ENCODE data around the gene KCNIP4. TPM values are rescaled to one million over a fixed set of nuclear protein-coding genes. Genes with fewer than 3 reads are reported as not detected.
A peak's percentile ranks its signal among the peaks of the same experiment; 100 is the strongest.

The KCNIP4 gene
- total RNA-seq, 3 donors from 2014 or later, result 0.96 to 11.3 (median 2.4) TPM

DNA sequence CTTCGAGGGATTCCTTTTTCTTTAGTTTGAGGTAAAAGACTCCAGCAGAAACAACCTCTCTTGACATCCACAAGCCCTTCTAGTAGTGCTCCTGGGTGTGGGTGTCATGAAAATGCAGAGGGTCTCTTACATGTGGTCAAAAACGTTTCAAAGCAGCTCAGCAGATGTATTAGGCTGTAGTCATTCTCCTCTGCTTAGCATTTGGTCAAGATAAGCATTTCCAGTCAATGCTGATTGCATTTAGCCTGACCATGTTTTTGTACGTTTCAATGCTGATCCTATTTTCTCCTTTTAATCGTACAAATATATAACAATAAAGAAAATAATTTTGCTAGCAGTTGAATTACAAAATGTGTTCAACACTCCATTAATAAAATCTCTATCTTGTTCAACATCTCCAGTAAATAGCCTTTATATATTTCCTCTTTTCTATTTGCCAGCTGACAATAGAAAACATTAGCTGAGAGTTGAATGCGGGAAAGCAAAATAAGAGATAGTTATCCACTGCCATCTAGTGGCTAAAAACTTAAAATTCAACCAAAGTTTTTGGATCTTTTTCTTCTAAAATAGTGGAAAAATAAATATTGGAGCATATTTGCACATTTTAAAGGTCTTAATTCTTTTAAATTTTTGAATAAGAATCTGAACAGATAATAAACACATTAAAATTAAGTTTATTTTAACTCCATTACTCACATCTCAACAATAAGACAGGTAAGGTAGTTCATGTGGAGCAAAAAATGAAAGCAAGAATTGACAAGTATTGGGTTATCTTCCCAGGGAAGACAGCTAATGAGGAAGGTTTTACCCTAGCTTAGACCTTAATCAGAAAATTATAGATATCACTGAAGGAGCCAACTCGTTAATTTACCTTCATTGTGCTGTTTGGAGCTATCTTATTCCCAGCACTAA lies 1263.5 kb downstream of the KCNIP4 start:
- TF ChIP-seq, protein P1, sequence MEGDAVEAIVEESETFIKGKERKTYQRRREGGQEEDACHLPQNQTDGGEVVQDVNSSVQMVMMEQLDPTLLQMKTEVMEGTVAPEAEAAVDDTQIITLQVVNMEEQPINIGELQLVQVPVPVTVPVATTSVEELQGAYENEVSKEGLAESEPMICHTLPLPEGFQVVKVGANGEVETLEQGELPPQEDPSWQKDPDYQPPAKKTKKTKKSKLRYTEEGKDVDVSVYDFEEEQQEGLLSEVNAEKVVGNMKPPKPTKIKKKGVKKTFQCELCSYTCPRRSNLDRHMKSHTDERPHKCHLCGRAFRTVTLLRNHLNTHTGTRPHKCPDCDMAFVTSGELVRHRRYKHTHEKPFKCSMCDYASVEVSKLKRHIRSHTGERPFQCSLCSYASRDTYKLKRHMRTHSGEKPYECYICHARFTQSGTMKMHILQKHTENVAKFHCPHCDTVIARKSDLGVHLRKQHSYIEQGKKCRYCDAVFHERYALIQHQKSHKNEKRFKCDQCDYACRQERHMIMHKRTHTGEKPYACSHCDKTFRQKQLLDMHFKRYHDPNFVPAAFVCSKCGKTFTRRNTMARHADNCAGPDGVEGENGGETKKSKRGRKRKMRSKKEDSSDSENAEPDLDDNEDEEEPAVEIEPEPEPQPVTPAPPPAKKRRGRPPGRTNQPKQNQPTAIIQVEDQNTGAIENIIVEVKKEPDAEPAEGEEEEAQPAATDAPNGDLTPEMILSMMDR (IDR thresholded peaks at IDR 0.05), result peak; percentile 44
- DNase-seq (no peak), ATAC-seq (no peak)
- H3K4me1 ChIP-seq (ENCODE audit: low read depth), result no peaks in the 10 kb centered on the region
- H3K36me3 ChIP-seq (ENCODE audit: low read depth), result no peaks in the 10 kb centered on the region
- no peaks in the 10 kb centered on the region for H3K9me3 ChIP-seq
- H3K4me3 ChIP-seq, result no peak overlapping the region
- intact Hi-C loops (cut with DNase I, micrococcal nuclease), result loop anchor here in 1 of 2 donors (5.0 to 10.0 kb wide), 2 partner anchors 140 to 268 kb away; no protein-coding TSS in a partner anchor

DNA sequence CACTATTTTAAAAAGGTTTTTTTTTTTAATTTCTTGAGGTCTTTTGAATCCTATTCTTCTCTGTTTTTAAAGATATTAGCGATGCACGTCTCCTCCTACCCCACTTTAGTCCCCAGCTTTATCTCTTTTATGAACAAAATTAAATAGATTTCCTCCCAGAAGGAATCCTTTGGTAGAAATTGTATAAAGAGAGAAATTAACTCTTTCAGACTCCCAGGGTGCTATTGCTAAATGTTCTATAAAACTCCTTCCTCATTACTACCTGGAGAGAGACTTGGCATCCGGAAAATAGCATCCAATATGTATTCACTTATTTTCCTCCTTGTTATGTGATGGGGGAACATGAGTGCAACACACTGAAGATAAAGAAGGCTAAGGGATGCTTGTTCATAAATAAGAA lies 1264.8 kb downstream of the KCNIP4 start:
- H3K9me3 ChIP-seq, result no peaks in the 10 kb centered on the region
- DNase-seq (no peak), ATAC-seq (no peak)
- no peaks in the 10 kb centered on the region for H3K36me3 ChIP-seq (ENCODE audit: low read depth)
- intact Hi-C loops (cut with DNase I, micrococcal nuclease), result loop anchor here in 1 of 2 donors (10.0 kb wide), 1 partner anchor 139 kb away; no protein-coding TSS in a partner anchor
- no peak overlapping the region for H3K4me3 ChIP-seq
- no peaks in the 10 kb centered on the region for H3K4me1 ChIP-seq (ENCODE audit: low read depth)
- TF ChIP-seq, protein P1 (IDR thresholded peaks at IDR 0.05), result no peak

DNA sequence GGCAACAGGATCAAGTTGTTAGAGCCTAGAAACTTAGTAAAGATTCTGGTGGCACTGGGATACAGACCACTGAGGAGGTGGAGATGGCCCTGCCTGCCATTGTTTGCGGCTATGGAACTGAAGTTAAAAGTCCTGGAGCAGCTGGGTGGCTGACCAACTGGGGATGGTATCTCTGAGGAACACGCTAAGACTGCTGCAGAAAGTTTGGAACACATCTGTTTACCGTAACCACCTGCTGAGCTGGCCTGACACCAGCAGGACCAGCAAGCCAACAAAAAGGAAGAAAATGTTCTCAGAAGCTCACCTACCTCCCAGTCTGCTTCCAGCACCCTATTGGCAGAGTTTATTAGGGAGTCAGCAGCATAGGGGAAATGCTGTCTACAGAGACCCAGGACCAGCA lies 1265.7 kb downstream of the KCNIP4 start:
- TF ChIP-seq, protein P1 (IDR thresholded peaks at IDR 0.05), result no peak
- intact Hi-C loops (cut with DNase I, micrococcal nuclease), result loop anchor here in 1 of 2 donors (10.0 kb wide), 1 partner anchor 138 kb away; no protein-coding TSS in a partner anchor
- DNase-seq, result no peak
- Histone ChIP-seq H3K9me3 (no peaks in the 10 kb centered on the region), H3K4me1 (ENCODE audit: low read depth) (no peaks in the 10 kb centered on the region), H3K4me3 (no peak overlapping the region), H3K36me3 (ENCODE audit: low read depth) (no peaks in the 10 kb centered on the region)
- ATAC-seq, result peak; percentile 19

DNA sequence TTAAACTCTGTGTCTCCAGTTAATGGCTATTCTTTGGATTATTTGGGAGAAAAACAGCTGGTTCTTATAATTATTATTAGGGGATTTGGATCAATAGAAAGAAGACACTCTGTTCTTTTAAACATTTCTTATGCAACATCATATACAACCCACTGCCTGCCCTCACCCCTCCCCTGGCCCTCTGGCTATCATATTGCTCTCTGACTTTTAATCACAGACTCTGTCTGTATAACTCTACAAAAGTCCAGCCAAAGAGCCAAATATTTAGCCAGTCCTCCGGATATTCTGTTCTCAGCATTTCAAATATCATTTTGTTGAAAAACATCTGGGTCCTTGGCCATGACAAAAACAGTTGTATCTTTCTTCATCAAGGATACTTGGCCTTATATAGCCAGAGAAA lies 1267.3 kb downstream of the KCNIP4 start:
- TF ChIP-seq, protein P1 (IDR thresholded peaks at IDR 0.05), result no peak
- ATAC-seq (no peak), DNase-seq (no peak)
- Histone ChIP-seq H3K9me3 (no peaks in the 10 kb centered on the region), H3K4me1 (ENCODE audit: low read depth) (no peaks in the 10 kb centered on the region), H3K4me3 (no peak overlapping the region), H3K36me3 (ENCODE audit: low read depth) (no peaks in the 10 kb centered on the region)
- intact Hi-C loops (cut with DNase I, micrococcal nuclease), result loop anchor here in 1 of 2 donors (10.0 kb wide), 1 partner anchor 136 kb away; no protein-coding TSS in a partner anchor

DNA sequence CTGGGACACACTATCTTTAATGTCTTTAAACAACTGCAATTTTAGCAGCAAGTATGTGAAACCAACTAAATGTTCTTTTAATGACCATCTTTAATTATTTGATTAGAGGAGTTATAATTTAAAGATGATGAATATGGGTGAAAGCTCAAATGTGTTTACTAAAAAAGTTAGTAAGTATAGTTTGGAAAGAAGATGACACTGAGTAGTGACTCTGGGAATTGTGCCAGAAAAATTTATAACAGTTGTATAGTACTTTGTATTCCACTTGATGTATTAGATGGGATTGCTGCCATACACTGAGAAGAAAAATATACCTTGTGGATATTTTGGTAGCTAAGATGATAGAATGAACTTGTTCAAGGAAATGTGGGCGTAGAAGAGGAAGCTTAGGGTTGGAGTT lies 1267.8 kb downstream of the KCNIP4 start:
- intact Hi-C loops (cut with DNase I, micrococcal nuclease), result loop anchor here in 1 of 2 donors (10.0 kb wide), 1 partner anchor 136 kb away; no protein-coding TSS in a partner anchor

More for the DNA sequence above, 1267.8 kb downstream of the KCNIP4 start:
- no peak overlapping the region for H3K4me3 ChIP-seq
- TF ChIP-seq, protein P1 (IDR thresholded peaks at IDR 0.05), result no peak
- ATAC-seq, result no peak
- H3K4me1 ChIP-seq (ENCODE audit: low read depth), result no peaks in the 10 kb centered on the region
- no peaks in the 10 kb centered on the region for H3K9me3 ChIP-seq
- no peaks in the 10 kb centered on the region for H3K36me3 ChIP-seq (ENCODE audit: low read depth)
- DNase-seq, result no peak
